Activated T-helper 1 cell treated with anti-CD3 and anti-CD28 coated beads, Interleukin-12 subunit alpha, Interleukin-12 subunit beta, Interleukin-2, Interleukin-4 antibody, amounts not matched to agents 30 ng/mL and 10 ng/mL and 1 ng/mL, durations not matched to agents 14 hours and 24 hours and 36 hours (primary cell): ENCODE data around the gene RALGAPB. TPM values are rescaled to one million over a fixed set of nuclear protein-coding genes. Genes with fewer than 3 reads are reported as not detected.

Source experiments
- DNase-seq: peaks from one replicate; pipeline ENCODE4 v3.0.0; 2021; ENCODE audit warnings: low spot score
- H3K27ac Mint-ChIP-seq: one replicate; pipeline ENCODE4 v1.8.0; 2021; ENCODE audit warnings: mild to moderate bottlenecking, mixed read lengths
- H3K27me3 Mint-ChIP-seq: one replicate; pipeline ENCODE4 v1.8.0; 2022; ENCODE audit warnings: mild to moderate bottlenecking, moderate library complexity, mixed read lengths; ENCODE audit not compliant: insufficient read depth
- H3K36me3 Mint-ChIP-seq: one replicate; pipeline ENCODE4 v1.8.0; 2021; ENCODE audit warnings: low read depth, mixed read lengths
- H3K4me1 Mint-ChIP-seq: one replicate; pipeline ENCODE4 v1.8.0; 2021; ENCODE audit warnings: low read depth, mixed read lengths
- H3K4me3 Mint-ChIP-seq: one replicate; pipeline ENCODE4 v1.8.0; 2021; ENCODE audit warnings: mild to moderate bottlenecking, moderate library complexity, mixed read lengths
- H3K9me3 Mint-ChIP-seq: one replicate; pipeline ENCODE4 v1.8.0; 2021; ENCODE audit warnings: mixed read lengths
- intact Hi-C: fragments of 100-400 bp; cut with micrococcal nuclease; formaldehyde crosslinking; loops from one replicate; pipeline ENCODE4 v1.15.1; 2024
- total RNA-seq: library from RNA; stranded (reverse); gene quantifications from 2 replicates; pipeline ENCODE4 v1.2.3, GENCODE V29; 2022

Gene RALGAPB
- total RNA-seq, 1 donor from 2014 or later: 32.4 TPM

DNA sequence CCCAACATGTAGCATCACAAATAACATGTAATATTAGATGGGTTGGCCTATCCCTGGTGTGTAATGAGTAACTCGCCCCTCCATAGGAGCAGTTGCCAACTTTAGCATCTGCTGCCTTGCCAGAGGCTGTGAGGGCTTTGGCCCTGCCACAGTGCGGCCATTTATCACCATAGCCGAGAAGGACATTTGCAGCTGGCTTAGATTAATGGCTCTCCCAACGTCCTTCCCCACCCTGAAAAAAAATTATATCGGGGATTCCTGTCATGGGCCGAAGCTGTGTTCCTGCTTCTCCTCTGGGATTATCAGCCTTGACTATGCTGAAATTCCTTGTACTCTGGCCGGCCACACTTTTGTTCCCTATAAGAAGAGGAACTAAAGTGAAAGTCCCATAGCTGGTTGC is 100.8 kb downstream of the RALGAPB start:
- H3K27ac Mint-ChIP-seq: no peak overlapping the region
- no peak for DNase-seq
- H3K27me3 Mint-ChIP-seq: no peaks in the 10 kb centered on the region
- H3K36me3 Mint-ChIP-seq: peaks cover 33% of the 10 kb centered on the region
- H3K9me3 Mint-ChIP-seq: no peaks in the 10 kb centered on the region
- no peaks in the 10 kb centered on the region for H3K4me1 Mint-ChIP-seq
- no peak overlapping the region for H3K4me3 Mint-ChIP-seq
- intact Hi-C loops: no loop called here

DNA sequence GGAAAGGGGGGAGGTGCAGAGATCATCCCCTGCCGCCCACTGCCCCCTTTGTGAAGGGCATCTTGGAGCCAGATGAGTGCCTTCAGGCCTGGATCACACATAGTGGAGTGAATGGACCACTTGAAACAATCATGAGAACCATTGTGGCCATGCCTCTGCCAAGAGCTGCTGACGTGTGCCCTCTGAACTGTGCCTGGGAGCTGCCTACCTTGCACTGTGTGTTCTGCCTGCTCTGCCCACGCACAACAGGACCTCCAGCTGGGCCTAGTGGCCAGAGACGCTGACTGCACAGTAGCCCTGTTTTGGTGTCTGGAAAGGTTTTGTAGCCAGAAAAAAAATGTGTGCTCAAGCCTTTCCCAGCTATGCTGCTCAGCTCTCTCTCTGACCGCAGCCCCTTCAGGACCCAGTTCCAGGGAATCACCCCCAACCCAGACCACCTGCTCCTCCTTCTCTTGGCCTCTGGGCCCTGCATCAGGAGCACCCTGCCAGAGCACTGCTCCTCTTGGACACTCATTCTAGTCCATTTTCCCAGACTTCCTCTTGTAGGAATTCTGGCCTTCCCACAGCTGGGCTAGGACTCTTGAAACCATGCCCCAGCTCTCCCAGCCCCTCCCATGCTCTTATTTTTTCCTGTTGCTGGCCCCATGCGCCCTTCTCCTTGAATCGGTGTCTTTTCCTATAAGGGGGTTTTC is 106.7 kb downstream of the RALGAPB start:
- peaks cover 18% of the 10 kb centered on the region for H3K36me3 Mint-ChIP-seq
- H3K9me3 Mint-ChIP-seq: no peaks in the 10 kb centered on the region
- H3K4me1 Mint-ChIP-seq: no peaks in the 10 kb centered on the region
- intact Hi-C loops: no loop called here
- H3K27me3 Mint-ChIP-seq: no peaks in the 10 kb centered on the region
- DNase-seq: no peak
- no peak overlapping the region for H3K4me3 Mint-ChIP-seq
- H3K27ac Mint-ChIP-seq: no peak overlapping the region

DNA sequence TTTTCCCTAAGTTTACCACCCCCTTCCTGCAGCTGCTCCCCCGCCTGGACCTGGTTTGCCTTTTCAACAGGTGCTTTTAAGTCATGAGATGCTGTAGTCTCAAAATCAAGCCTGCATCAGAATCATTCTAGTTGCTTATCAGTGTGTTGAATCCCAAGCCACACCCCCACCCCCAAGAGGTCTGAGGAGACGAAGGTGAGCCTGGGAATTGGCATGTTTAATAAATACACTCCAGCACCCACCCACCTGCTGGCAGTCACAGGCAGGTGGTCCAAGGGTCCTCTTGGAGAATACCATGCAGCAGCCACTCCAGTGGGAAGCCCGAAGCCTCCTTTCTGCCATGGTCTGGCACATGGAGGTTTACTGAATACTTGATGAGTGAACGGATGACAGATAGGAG is 107.3 kb downstream of the RALGAPB start:
- Mint-ChIP-seq H3K27ac (no peak overlapping the region), H3K4me3 (no peak overlapping the region), H3K9me3 (no peaks in the 10 kb centered on the region), H3K4me1 (no peaks in the 10 kb centered on the region), H3K36me3 (peaks cover 12% of the 10 kb centered on the region), H3K27me3 (peaks cover 1% of the 10 kb centered on the region)
- DNase-seq: no peak
- intact Hi-C loops: no loop called here

DNA sequence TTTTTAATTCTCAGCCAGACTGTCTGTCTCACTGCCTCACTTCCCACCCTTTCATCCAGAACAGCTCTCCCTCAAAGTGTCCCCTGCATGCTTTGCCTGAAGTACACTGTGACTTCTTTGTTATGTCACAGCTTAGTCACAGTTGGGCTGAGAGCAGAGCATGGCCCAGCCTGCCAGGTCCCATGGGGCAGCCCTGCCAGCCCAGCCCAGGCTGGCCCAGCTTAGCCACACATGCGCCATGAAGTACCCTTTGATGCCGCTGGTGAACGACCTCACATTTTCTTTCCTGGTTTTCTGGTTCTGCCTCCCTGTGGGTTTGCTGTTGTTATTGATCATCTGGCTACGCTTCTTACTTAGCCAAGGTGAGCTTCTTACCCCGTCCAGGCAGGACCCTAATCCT is 108.4 kb downstream of the RALGAPB start, which contains the start of gene ADIG:
ADIG (plus strand) TSS at position 185 of the 400 bp plus-strand sequence; CDS start at position 239, 54 bp downstream.
- H3K27ac Mint-ChIP-seq: no peak within 1 kb of the TSS
- H3K36me3 Mint-ChIP-seq: peaks cover 5% of the 10 kb centered on the region
- peaks cover 4% of the 10 kb centered on the region for H3K27me3 Mint-ChIP-seq
- H3K4me1 Mint-ChIP-seq: no peaks in the 10 kb centered on the region
- DNase-seq: no peak
- H3K9me3 Mint-ChIP-seq: no peaks in the 10 kb centered on the region
- H3K4me3 Mint-ChIP-seq: no peak within 1 kb of the TSS
- intact Hi-C loops: no loop called here

DNA sequence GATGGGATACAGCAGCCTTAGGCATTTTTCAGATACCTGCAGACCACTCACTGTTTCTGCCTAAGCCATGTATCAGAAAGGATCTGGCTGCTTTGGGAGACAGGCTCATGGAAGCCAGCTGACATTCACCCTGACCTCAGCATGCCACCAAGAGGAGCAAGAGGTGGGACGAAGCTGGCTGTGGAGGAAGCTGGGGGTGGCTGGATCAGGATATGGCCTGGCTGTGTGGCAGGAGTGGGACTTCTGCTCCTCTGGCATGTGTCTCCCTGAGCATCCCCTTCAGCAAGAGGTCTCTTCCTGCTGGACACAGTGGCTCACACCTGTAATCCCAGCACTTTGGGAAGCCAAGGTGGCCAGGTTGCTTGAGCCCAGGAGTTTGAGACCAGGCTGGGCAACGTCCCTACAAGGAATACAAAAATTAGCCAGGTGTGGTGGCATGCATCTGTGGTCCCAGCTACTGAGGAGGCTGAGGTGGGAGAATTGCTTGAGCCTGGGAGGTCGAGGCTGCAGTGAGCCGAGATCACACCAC is 109.3 kb downstream of the RALGAPB start:
- no peaks in the 10 kb centered on the region for H3K9me3 Mint-ChIP-seq

DNA sequence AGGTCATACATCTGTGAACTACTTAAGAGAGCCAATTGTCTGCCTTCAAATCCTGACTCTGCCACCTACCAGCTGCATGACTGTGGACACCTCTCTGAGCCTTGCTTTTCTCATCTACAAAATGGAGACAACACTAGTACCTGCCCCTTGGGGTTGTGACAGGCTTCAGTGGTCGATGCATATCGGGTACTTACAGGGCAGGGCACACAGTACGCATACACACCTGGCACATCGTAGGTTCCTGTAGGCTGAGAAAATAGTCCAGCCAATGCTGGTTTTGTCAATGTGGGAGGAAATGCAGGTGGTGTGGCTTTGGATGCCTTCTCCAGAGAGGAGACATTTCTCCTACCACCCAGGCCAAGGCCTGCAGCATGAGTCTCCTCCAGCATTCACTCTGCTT is 110.7 kb downstream of the RALGAPB start:
- Mint-ChIP-seq H3K9me3 (no peaks in the 10 kb centered on the region), H3K36me3 (no peaks in the 10 kb centered on the region), H3K27me3 (peaks cover 4% of the 10 kb centered on the region), H3K27ac (no peak overlapping the region), H3K4me3 (no peak overlapping the region), H3K4me1 (no peaks in the 10 kb centered on the region)
- intact Hi-C loops: no loop called here
- DNase-seq: no peak

More for the DNA sequence above, 109.3 kb downstream of the RALGAPB start:
- Mint-ChIP-seq H3K27ac (no peak overlapping the region), H3K4me3 (no peak overlapping the region), H3K4me1 (no peaks in the 10 kb centered on the region), H3K36me3 (no peaks in the 10 kb centered on the region), H3K27me3 (peaks cover 4% of the 10 kb centered on the region)
- no peak for DNase-seq
- intact Hi-C loops: no loop called here

DNA sequence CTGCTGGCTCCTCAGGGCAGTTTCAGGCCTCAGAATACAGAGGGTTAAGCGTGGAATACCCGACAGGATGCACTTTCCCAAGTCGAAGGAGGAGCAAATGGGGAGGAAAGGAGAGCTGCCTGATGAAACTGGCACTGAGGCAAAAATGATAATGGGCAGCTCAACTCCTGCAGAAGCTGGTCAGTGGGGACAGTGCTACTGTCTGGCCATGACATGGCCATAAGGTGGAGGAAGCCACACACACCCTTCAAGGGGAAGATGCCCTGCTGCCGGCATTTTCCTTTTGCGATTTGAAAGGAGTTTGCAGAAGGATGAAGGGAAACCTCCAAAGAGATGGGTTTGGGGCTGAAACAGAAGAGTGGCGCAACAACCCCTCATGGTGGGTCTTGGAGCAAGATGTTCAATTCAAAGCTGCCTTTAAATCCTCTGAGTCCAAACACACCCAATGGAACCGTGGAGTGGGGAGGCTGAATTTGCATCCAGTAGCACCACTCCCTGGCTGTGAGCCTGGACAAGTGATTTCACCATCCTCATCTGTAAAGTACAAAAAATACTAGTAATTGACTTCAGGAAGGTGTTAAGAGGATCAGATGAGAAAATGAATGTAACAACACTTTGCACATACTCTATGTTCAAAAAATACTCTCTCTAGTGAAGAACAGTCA is 111.6 kb downstream of the RALGAPB start:
- no peaks in the 10 kb centered on the region for H3K9me3 Mint-ChIP-seq
- H3K4me1 Mint-ChIP-seq: no peaks in the 10 kb centered on the region
- DNase-seq: no peak
- intact Hi-C loops: no loop called here
- no peak overlapping the region for H3K27ac Mint-ChIP-seq
- H3K36me3 Mint-ChIP-seq: no peaks in the 10 kb centered on the region
- H3K4me3 Mint-ChIP-seq: no peak overlapping the region
- H3K27me3 Mint-ChIP-seq: peaks cover 4% of the 10 kb centered on the region

DNA sequence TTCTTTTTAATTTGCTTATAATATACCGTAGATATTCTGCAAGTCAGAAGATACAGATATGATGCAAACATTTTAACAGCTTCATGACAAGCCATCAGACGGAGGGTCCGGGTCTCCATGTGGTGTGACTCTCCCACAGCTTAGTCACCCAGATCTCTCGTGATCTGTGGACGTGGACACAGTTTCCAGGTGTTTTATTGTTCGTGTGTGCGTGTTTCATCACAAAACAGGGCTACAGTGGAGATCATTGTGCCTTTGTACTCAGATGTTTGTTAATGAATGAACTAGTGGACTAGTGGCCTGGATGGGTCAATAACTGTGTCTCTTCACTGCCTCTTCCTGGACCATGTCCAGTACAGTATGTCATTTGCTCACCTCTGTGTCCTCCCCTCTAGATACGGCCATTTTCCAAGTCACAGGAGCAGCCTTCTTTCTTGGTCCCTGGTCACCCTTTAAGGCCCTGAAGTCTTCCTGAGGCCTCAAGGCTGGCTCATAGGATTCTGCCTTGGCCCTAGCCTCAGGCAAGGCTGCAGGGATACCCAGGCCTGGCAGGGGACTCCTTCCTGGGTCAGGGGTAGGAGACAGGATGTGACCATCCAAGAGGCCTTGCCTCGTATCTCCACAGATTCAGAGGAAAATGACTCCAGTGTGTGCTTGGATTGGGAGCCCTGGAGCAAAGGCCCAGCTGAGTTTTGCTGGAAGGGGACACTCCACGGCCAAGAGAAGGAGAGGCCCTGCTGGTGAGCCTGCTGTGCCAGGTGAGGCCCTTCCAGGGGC is 112.9 kb downstream of the RALGAPB start:
- DNase-seq: no peak
- Mint-ChIP-seq H3K4me3 (no peak overlapping the region), H3K36me3 (no peaks in the 10 kb centered on the region), H3K27me3 (peaks cover 4% of the 10 kb centered on the region), H3K4me1 (no peaks in the 10 kb centered on the region), H3K27ac (no peak overlapping the region), H3K9me3 (no peaks in the 10 kb centered on the region)
- intact Hi-C loops: no loop called here

DNA sequence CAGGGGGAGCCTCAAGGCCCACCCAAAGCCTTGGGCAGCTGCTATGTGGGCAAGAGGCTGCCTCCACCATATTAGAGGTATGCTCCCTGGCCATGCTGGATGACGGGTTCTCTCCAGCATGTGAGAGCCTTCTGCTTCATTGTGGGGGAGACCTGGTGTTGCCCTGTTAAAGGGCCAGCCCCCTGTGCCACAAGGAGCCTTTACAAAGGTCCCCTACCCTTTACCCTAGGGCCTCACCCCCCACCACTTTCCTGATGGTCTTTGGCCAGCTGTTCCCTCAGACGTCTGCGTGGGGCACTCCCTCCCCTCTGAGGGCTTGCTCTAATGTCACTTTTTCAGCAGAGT is 113.5 kb downstream of the RALGAPB start:
- intact Hi-C loops: no loop called here
- Mint-ChIP-seq H3K36me3 (no peaks in the 10 kb centered on the region), H3K4me3 (no peak overlapping the region)

DNA sequence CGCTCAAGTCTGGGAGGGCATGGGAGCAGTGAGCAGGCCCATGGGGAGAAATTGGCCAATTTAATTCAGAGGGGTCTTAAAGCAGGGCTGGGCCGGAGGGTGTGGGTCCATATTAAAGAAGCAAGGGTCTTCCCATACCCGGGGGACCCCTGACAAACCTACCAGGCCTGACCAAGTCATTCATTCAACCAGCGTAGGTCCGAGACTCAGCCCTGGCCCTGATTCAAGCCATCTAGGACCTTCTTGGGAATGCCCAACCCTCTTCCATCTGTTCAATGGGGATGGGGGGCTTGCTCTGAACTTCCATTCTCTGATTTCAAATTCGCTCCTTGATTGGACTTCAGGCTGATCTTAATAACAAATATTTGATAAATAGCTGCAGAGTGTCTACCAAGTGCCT is 115.7 kb downstream of the RALGAPB start:
- Mint-ChIP-seq H3K4me1 (no peaks in the 10 kb centered on the region), H3K27me3 (peaks cover 4% of the 10 kb centered on the region), H3K4me3 (no peak overlapping the region), H3K36me3 (no peaks in the 10 kb centered on the region), H3K9me3 (no peaks in the 10 kb centered on the region), H3K27ac (no peak overlapping the region)
- intact Hi-C loops: no loop called here
- no peak for DNase-seq

More for the DNA sequence above, 113.5 kb downstream of the RALGAPB start:
- Mint-ChIP-seq H3K27me3 (peaks cover 4% of the 10 kb centered on the region), H3K9me3 (no peaks in the 10 kb centered on the region), H3K27ac (no peak overlapping the region), H3K4me1 (no peaks in the 10 kb centered on the region)
- no peak for DNase-seq

DNA sequence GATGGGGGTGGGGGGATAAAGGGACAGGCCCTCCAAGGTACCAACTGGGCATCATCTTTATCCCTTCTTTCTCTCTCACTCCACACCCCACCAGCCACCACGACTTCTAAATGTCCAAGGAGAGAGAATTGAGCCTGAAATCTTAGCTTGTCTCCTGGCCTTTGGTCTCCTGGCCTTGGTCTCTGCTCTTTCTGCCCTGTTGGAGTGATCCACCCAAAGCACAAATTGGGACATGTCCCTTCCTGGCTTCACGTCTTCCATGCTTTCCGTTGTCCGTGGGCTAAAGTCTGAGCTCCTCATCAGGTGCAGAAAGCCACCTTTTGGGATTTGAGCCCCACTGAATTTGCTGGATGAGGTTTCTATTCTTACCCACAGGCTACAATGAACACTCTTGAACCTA is 116.7 kb downstream of the RALGAPB start:
- no peak overlapping the region for H3K4me3 Mint-ChIP-seq
- H3K4me1 Mint-ChIP-seq: no peaks in the 10 kb centered on the region
- H3K9me3 Mint-ChIP-seq: no peaks in the 10 kb centered on the region
- H3K27me3 Mint-ChIP-seq: peaks cover 4% of the 10 kb centered on the region
- intact Hi-C loops: no loop called here
- no peak overlapping the region for H3K27ac Mint-ChIP-seq
- no peak for DNase-seq
- H3K36me3 Mint-ChIP-seq: no peaks in the 10 kb centered on the region

DNA sequence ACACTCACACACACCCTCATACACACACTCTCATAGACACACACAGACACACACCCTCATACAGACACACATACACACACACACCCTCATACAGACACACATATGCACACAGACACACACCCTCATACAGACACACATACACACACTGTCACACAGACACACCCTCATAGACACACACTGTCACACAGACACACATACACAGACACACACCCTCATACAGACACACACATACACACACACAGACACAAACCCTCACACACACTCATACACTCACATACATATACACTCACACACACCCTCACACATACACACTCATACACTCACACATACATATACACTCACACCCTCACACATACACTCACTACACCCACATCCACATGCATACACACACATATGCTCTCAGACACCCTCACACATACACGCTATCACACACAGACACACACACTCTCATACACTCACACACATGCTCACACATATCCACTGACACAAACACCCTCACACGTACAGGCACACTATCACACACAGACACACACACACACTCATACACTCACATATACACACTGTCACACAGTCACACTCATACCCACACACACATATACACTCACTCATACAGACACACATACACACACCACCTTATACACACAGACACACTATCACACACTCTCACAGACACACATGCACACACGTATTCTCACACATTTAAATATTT is 117.5 kb downstream of the RALGAPB start:
- H3K27me3 Mint-ChIP-seq: peaks cover 1% of the 10 kb centered on the region
- H3K9me3 Mint-ChIP-seq: no peaks in the 10 kb centered on the region
- no peak overlapping the region for H3K27ac Mint-ChIP-seq
- H3K4me1 Mint-ChIP-seq: no peaks in the 10 kb centered on the region
- no peaks in the 10 kb centered on the region for H3K36me3 Mint-ChIP-seq
- DNase-seq: no peak
- H3K4me3 Mint-ChIP-seq: no peak overlapping the region
- intact Hi-C loops: no loop called here
